Left renal pelvis (tissue), 4 donors: ENCODE data around the gene KLHL29. TPM values are rescaled to one million over a fixed set of nuclear protein-coding genes. Genes with fewer than 3 reads are reported as not detected.

Experiments used
- DNase-seq, 4 donors: peaks; one replicate each; pipeline ENCODE4 v3.0.0-alpha.2; 2013; ENCODE audit warnings: low read depth in 4 of 4, low spot score in 3 of 4
- polyA plus RNA-seq, 4 donors: library from polyadenylated mRNA; unstranded; fragments of 120-200 nt; gene quantifications; one replicate each; pipeline ENCODE4 v1.2.1, GENCODE V29; 2013; ENCODE audit not compliant: insufficient read length in 4 of 4

The KLHL29 gene
- polyA plus RNA-seq, 4 donors, result 7.5 to 11.6 (median 11.1) TPM

DNA sequence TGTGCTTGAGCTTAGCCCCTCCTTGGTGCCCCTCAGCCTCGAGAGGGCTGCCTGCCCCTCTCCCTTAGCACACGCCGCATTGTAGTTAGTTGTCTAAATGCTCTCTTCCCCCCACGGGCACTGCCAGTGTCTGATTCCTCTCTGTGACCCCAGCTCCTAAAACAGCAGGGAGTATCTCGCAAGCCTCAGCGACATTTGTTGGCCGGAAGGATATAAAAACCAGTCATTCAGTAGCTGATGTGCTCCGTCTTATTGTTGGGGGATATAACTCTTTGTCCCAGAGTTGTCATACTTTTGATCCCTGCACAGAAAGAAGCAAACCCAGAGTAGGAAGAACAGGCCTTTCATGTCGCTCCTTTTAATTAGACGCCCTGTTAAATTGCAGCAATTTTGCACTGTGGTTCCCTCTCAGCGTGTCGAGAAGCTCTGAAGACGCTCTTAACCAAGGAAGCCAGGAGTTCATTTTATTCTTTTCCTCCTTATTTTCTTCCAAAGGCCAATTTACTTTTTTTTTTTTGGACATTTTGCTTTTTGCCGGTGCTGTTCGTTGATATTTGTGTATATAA is 201.8 kb downstream of the KLHL29 start:
- DNase-seq, result no peak

DNA sequence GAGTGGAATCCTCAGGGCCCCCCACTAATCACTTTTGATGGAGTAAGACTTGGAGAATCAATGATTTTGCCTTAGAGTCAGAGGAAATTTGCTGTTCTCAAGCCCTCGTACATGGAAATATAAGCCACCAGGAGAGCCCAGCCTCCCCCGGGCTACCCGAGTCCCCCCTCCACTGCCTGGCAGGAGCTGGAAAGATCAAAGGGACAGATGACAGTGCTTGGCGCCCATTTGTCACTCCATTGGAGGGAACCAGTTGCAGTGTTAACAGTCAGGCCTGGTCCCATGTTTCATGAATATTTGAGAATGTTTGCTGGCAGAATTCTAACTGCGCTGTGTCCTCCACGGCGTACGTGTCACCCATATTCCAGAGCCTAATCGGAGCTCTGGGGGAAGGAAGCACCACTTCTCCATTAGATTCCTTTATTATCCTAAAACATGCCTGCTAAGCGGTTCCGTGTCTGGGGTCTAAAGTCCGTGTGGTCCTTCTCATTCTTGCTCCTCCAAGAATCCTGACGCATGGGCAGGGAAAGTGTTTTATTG is 202.4 kb downstream of the KLHL29 start:
- DNase-seq, result no peak

DNA sequence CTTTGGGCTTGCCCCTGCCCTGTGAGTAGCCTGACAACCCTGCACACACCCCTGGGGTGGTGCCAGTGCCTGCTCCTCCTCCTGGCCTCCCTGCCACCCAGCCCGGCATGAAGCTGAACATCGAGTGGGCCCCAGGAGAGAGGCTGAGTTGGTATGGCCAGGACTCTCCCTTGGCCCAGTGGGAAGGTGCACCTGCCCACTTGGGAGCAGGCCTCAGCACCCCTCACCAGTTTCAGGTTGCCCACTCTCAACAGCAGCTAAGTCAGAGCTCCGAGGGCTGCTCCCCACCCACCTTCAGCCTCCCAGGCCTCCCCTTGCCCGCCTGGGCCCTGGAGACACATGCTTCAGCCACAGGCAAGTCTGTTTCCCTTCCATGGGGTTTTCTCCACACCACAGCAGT is 203.1 kb downstream of the KLHL29 start:
- no peak for DNase-seq

DNA sequence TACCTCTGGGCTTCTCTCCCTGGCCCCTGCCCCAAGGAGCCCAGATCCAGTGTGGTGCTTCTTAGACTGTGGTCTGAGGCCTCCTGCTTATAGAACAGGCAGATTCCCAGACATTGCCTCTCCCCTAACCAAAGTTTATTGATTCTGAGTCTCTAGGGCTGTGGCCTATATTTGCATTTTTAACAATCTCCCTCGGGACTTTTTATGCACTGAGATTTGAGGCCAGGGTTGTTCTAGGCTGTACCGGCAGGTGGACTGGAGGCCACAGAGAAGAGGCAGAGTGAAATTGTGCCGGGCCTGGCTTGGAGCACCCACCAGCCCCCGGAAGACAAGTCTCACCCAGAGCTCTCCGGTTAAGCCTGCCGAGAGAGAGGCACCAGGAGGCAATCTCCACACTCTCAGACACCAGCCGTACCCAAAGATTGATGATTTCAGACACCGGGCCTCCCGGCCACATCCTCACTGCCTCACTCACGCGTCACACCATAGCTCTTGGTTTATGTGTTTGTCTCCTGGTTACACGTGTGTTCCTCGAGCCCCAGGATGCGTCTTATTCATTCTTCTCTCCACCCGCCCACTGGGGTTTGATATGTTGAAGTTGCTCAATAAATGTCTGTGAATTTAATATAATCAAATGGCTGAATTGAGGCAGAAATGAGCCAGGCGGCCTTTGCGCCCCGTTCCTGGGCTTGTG is 203.7 kb downstream of the KLHL29 start:
- DNase-seq, result no peak

DNA sequence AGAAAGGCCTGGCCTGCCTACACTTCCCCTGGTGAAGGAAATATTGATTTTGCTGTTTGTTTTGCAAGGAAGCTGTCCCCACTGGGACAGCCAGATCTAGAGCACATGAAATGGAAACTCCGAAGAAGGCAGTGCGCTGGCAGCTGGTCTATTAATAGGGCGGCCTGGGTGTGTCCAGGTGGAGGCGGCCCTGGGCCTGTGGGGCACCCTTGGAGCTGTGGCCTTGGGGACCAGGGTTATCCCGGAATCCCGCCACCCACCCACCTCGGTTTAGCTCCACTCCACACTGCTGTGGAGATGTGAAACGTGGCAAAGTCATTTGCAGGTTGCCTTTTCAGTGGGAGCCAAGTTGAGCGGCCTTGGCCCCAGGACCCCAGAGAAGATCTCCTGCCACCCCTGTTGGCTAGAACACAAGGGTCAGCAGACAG is 204.3 kb downstream of the KLHL29 start:
- DNase-seq, result no peak

DNA sequence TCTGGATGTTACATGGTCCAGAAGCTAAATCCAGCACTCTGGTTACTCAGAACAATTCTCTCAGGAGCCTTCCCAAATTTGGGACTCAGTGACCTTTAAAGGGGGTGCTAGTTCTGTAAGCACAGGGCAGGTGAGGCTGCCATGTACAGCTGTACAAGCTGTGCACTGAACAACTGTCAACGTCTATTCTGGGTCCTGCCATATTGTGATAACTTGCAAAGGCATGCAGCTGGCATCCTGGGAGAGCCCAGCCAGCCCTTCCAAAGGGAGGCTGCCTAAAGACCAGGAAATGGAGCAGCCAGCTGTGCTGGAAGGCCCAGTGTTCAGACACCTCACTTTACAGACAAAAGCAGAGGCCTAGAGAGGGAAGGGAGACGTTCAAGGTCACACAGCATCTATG is 204.8 kb downstream of the KLHL29 start:
- DNase-seq, result no peak

DNA sequence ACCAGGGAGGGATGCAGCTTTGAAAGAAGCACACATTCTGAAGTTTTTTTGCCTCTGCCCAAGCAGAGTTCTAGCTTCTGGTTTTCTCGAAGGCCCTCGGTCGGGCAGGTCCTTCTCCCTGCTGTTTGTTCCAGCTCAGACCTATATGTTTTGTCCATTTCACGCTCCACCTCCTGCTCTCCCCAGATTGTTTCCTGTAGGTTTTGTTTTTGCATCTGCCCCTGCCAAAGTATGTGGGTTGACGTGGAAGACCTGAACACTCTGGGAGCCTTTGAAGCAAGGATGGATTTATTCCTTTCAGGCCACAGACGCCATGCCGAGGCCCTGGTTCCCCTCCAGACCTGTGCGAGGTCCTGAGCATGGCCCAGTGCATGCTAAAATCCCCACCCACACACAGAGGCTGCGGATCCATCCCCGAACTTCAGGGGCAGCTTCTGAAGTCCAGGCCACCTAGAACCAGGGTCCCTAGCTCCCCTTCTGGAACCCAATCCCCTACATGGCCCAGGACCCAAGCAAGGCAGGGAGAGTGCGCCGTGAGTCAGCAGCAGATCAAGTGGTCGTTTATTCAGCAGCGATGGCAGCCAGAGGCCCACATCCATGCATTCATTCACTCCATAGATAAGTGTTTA is 205.4 kb downstream of the KLHL29 start:
- no peak for DNase-seq

DNA sequence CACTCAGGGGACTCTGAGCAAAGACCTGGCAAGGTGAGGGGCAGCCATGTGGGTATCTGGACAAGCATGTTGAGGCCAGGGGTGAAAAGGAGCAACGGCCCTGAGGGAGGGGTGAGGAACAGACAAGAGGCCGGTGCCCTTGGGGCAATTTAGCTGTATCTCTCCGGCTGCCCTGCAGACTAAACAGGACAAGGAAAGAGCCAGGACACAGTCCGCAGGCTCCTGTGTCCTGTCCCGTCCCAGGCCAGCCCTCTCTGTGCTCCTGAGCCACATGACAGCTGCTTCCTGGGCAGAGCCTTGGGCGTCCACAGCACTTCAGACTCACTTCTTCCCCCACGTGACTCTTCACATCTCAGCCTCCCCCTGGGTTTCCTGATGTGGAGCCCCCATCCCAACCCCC is 206.1 kb downstream of the KLHL29 start:
- DNase-seq, result no peak

DNA sequence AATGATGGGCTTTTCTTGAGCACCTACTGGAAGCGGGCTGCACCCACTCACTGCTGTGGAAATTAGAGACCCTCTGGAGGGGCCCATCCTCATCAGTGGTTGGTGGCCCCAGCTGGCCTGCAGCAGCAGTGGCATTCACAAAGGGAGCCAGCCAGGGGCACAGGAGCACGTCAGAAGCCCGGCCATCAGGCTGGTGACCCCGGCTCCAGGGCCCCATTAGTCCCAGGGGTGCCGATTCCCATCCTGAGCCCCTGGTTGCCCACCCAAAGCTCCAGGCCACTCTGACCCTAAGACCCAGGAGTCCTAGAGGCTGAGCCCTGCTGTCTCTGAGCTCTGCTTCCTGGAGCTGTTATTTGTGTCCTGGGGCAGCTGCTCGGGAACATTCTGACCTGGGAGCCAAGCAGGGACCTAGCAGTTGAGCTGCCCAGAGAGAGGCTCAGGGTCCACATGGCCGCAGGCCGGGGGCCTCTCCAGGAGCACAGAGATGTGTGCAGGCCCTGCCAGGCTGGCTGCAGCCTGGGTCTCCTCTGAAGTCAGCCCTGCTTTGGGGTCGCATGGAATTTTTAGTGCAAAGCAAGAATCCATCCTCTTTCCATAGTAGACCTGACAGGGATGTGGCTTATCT is 207.2 kb downstream of the KLHL29 start:
- DNase-seq, result no peak

DNA sequence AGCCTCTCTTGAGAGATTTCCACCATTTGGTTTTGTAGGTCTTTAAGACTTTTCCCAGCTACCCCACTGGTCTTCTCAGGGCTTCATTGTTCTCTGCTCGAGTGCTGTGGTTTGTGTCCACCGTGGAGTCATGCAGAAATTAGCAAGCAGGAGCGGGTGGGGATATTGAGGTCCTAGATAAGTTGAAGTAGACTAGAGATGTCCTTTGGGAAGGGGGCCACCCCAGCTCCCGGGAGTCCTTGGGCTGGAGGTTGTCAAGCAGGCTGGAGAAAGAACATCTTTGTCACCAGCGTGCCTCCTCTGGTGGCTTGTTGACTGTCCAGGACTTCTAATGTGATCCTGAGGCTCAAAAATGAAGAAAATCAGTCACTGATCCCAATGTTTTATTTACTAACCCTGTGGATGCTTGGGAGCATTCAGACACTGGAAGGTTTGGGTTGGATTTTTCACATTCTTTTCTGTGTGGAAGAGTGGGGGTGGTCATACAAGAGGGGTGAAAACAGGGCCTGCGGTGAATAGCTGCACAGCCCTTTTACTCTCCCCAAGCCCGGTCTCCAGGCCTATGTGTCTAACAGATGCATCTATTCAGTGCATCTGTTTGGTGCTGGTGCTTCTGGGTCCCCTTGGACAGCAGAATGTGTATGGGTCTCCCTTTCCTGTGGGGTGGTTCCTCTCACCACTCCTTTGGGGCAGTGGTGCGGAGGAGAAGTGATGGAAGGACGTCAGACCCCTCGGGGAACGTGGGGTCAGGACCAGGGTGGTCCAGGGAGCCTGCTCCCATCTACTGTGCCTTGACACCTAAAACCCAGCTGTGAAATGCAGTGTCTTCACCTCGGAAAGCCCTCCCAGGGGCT is 208.1 kb downstream of the KLHL29 start:
- DNase-seq, result no peak

DNA sequence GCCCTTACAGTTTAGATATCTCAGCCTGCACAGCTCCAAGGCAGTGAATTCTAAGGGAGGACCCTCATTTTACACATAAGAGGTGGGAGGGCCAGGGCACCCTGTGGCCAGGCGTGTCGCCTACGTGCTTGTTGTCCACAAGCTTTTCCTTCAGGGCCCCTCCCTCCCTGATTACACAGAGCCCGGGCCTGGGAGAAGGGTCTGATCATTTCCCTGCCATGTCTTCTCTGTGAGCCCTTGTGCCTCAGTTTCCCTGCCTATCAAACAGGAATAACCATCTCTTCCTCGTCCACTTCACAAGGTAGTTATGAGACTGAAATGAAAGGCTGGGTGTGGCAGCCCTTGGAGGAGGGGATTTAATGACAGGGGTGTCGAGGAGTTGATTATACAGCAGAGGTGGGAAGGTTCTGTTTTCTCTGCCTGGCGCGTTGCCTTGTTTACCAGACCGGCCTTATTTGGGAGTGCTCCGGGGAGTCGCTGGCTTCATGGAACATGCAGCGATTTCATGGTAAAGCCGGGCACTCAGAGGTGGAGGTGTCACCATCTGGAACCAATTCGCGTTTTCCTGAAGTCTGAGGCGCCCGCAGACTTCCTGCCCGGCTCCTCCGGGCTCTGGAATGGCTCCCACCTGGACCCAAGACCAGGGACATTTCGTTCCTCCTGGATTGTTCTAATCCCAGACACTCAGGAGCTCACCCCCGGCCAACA is 208.9 kb downstream of the KLHL29 start:
- no peak for DNase-seq

DNA sequence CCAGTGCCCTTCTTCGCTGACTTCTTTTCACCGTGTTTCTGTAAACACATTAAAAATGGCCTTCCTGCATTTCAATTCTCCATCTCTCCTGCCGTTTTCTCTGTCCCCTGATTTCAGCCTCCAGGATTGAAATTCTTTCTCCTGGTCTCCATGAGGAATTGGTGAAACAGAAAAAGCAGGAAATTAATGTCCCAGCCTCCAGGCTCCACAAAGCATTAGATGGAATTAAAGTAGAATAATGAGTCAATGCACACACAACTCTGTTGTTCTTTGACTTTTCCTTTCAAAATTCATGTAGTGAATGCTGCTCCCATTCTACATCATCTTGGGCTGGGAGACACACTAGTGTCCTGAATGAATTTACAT is 209.5 kb downstream of the KLHL29 start:
- no peak for DNase-seq

DNA sequence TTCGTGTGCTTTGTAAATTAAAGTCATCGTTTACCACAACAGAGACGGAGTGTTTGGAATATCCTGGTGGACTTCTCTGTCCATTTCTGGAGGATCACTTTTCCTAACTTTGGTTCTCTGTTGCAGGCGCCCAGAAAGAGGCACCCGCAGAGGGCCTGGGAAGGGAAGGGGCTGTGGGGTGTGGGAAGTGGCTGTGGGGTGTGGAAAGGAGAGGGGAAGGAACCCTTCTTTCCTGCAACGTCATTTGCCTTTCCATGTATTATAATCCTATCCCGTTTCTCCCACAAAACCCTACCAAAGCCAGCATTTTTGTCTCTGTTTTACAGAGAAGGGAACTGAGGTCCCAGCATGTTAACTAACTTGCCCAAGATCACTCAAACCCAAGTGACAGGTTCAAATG is 210.0 kb downstream of the KLHL29 start:
- no peak for DNase-seq

DNA sequence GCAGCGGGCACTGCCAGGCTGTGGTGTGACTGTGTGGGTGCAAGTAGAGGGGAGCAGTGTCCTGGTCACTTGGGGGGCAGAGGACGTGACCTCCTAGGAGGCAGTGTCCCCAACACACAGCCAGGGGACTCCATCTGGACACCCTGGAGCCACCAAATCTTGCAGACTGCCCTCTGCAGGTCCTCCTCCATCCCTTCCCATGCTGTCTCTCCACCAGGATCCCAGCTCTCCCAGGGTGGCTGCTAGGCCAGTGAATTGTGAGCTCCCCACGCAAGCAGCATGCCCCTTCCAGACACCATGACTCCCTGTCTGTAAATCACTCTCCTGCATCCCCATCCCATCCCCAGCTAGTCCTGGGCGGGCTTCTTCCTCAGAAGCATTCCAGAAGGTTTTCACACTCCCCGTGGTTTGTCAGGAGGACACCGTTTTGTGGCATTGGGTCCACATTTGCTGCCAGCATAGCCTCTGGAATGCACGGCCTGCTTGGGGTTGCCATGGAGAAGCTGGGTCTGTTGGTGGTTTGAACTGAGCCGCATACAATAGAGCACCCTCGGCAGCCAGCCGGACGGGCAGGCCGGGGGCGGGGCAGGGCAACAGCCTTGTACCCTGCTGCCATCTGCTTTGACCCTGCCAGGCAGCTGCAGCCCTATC is 210.7 kb downstream of the KLHL29 start:
- no peak for DNase-seq

DNA sequence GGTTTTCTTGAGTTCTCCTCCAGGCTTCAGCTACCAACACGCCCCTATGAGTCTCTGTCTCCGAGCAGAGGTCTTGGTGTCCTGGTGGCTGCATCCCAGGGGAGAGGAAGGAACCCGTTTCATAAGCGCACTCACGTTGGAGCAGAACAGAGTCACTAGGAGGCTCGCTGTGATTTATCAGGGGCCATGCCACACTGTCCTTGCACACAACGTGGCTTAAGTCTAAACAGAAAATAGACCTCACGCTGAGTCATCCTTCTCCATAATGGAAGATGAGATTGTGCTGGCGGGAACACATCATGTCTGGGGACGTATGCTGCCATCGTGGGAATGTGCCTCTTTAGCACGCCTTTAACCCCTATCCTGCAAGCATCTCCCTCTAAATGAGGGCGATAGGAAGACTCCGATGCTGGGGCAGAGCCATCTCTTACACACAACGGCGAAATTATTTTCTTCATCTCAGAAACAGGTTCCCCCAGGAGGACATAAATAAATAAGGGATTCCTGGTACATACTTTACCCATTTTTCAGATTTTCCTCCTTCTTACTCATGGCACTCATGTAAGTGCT is 211.4 kb downstream of the KLHL29 start:
- no peak for DNase-seq

DNA sequence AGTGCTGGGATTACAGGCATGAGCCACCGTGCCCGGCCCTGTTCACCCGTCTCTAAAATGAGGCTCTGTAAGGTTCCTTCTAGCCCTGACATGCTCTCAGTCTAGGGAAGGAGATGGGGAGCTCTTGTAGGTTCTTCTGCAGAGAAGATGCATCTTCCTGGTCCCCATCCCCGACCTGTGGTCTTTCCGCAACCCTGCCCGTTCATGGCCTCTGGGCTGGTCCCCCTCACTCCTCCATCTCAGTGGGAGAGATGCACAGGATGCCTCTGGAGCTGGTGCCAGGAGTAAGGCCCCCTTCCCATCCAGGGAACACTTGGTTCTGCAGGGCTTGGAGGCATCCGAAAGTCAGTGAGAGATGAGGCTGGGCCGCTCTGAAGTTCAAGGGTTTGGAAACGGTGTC is 212.7 kb downstream of the KLHL29 start:
- no peak for DNase-seq

DNA sequence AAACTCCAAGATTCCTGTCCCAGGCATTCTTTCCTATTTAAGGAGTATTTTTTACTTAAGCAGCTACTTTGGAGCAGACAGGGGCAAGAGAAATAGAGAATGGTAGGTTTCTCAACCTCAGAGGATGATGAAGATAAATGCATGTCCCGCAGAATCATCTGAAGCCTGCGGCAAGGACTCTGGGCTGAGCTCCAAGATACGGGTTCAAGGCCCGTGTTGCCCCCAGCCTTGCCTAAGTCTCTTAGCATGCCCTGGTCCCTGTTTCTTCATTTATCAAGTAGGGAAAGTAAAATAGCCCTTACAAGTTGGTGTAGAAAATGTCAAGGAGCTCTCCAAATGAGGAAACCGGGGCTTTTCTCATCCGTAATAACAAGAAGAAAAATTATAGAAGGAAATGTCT is 214.0 kb downstream of the KLHL29 start:
- DNase-seq, result no peak

DNA sequence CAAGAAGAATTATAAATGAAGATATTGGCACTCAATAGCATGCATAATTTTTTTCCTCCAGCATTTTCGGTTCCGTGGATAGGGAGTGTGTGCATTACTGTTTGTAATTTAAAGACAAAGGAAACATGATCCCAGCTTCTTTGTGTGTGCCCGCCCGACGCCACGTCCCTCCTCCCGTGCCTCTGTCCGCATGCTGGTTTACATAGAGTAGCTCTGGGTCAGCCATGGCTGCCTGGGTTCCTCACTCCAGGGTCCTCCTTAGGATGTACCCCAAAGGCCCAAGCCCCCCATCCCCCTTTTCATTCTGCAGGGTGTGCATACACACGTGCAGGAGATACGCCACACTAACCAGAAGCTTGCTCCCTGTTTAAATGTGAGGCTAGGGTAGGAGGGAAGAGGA is 214.7 kb downstream of the KLHL29 start:
- DNase-seq, result no peak

DNA sequence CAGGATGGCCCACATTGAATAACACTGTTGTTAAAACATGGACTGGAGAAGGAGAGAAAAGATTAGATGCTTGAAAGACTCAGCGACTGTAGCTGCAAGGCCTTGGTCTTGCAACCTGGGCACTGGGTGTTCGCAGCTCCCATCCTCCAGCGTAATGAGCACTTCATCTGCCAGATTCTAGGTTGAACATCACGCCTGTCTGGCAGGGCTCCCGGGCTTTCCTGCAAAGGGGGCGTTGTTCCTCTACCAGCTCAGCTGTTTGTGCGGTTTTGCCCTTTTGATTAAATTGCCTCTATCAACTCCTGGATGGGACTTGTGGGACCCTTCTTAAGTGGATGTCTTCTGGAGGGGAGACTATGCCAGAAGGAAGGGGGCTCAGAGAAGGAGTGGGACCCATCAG is 215.4 kb downstream of the KLHL29 start:
- no peak for DNase-seq
